ENCODE data around the gene CAPN7.

CAPN7 gene

DNA sequence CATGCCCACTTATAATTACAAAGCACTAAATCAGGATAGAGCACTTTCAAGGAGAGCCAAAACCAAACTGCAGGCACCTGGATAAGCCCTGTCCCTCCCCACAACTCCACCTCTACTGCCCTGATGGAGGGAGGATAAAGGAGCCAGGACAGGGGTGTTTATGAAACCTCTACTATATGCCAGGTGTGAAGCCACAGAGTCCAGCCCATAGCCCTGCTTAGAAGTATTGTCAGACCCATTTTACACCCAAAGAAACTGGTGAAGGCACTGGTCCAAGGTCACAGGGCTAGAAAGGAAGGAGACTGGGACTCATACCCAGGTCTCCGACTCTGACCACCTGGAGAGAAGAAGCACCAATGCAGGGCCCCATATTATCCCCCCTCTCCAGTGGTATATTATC is 77.7 kb downstream of the CAPN7 start:
- TF ChIP-seq, protein P1, sequence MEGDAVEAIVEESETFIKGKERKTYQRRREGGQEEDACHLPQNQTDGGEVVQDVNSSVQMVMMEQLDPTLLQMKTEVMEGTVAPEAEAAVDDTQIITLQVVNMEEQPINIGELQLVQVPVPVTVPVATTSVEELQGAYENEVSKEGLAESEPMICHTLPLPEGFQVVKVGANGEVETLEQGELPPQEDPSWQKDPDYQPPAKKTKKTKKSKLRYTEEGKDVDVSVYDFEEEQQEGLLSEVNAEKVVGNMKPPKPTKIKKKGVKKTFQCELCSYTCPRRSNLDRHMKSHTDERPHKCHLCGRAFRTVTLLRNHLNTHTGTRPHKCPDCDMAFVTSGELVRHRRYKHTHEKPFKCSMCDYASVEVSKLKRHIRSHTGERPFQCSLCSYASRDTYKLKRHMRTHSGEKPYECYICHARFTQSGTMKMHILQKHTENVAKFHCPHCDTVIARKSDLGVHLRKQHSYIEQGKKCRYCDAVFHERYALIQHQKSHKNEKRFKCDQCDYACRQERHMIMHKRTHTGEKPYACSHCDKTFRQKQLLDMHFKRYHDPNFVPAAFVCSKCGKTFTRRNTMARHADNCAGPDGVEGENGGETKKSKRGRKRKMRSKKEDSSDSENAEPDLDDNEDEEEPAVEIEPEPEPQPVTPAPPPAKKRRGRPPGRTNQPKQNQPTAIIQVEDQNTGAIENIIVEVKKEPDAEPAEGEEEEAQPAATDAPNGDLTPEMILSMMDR (IDR thresholded peaks at IDR 0.05; ENCODE audit: extremely low read depth, insufficient read depth, missing control alignments) = no peak
- DNase-seq (ENCODE audit: low spot score) = no peak
- in situ Hi-C loops (cut with MboI; ENCODE audit: low pct_unique_long_range_greater_than_20kb, low sequenced_read_pairs, unreplicated experiment) = no loop called here

DNA sequence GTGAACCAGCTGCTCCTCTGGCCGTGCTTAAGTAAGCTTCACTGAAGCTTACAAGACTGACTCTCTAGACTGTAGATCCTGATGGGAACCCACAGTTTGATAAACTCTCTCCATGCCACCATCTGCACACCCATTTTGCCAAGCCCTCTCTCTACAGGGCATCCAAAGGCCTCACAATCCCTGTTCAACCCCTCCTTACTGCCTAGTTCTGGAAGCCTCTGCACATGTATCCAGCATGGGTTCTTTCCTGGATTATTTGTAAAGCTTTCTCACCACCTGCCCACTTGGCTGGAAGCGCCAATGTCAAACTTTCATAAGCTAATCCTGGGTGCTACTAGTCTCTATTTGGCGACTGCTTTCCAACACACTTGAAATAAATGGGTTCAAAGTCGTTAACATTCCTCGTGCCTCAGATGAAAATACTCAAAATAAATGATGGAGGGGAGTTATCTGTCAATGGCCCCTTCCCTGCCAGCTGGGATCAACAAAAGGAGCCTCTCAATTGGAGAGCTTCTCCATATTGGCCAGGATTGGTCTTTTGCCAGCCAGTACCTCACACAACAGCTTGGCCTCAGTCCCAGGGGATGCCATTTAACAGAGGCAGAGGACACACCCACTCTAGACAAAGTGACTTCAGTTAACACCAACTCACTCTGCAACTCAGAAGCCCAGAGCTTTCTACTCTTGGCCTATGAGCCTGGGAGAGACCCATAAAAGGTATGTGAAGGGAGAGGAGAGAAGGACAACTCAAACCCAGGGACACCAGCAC is 78.3 kb downstream of the CAPN7 start:
- TF ChIP-seq, protein P1 (IDR thresholded peaks at IDR 0.05; ENCODE audit: extremely low read depth, insufficient read depth, missing control alignments) = no peak
- in situ Hi-C loops (cut with MboI; ENCODE audit: low pct_unique_long_range_greater_than_20kb, low sequenced_read_pairs, unreplicated experiment) = no loop called here
- DNase-seq (ENCODE audit: low spot score) = no peak

DNA sequence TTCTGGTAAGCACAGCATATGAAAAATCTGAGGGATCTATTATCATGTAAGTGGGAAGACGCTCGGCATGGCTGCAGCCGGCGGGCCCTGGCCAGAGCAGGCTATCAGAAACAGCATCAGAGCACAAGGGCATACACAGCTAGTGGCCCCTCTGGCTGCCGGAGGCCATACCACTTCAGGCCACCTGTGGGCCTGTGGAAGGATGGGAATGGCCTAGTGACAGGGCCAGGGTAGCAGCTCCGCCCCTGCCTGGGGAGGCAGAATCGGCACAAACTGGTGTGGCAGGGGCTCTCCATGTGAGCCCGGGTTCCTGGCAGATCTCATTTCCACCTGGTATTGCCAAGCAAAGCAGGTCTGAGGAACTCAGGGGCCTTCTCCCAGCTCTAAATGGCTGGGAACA is 80.0 kb downstream of the CAPN7 start:
- no peak for DNase-seq (ENCODE audit: low spot score)
- TF ChIP-seq, protein P1 (IDR thresholded peaks at IDR 0.05; ENCODE audit: extremely low read depth, insufficient read depth, missing control alignments) = no peak
- in situ Hi-C loops (cut with MboI; ENCODE audit: low pct_unique_long_range_greater_than_20kb, low sequenced_read_pairs, unreplicated experiment) = no loop called here

DNA sequence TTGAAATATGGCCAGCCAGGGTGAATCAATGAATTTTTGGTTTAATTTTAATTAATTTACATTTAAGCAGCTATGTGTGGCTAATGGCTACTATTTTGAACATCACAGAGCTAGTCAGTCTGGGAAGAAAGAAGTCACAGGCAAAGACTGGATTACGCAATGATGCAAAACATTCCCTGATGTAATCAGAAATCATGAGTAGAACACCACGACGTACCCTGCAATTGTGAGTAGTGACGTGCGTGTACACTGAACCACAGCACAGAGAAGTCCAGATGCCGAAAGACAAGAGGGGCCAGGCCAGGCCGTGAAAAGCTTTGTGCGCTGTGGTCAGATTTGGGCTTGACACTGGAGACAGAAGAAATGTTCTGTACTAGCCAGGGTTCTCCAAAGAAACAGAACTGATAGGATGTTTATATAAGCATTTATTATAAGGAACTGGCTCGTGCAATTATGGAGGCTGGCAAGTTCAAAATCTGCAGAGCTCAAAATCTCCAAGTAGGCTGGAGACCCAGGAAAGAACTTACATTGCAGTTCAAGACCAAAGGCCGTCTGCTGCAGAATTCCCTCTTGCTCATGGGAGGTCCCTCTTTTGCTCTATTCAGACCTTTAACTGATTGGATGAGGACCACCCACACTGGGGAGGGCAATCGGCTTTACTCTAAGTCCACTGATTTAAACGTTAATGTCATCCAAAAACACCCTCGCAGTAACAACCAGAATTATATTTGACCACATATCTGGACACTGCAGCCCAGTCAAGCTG is 81.7 kb downstream of the CAPN7 start:
- DNase-seq (ENCODE audit: low spot score) = no peak
- in situ Hi-C loops (cut with MboI; ENCODE audit: low pct_unique_long_range_greater_than_20kb, low sequenced_read_pairs, unreplicated experiment) = no loop called here
- TF ChIP-seq, protein P1 (IDR thresholded peaks at IDR 0.05; ENCODE audit: extremely low read depth, insufficient read depth, missing control alignments) = no peak

DNA sequence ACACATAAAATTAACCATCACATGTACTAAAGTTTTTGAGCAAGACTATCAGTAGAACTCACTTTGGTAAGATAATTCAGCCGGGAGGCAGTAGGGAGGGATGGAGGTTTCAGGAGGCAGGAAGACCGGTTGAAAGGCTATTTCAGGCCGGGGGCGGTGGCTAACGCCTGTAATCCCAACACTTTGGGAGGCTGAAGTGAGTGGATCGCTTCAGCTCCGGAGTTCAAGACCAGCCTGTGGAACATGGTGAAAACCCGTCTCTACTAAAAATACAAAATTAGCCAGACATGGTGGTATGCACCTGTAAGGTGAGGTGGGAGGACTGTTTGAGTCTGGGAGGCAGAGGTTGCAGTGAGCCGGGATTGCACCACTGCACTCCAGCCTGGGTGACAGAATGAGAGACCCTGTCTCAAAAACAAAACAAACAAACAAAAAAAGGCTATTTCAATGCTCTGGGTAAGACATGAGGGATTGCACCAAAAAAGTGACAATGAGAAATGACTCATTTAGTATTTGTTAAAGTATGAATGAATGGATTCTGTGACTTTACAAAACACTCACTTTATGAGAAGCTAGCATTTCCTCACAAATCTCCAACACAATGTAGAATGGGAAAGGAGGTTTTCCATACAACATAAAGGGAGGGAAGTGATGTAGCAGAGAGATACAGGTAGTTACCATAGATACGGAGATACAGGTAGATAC is 82.4 kb downstream of the CAPN7 start:
- no peak for DNase-seq (ENCODE audit: low spot score)
- TF ChIP-seq, protein P1 (IDR thresholded peaks at IDR 0.05; ENCODE audit: extremely low read depth, insufficient read depth, missing control alignments) = no peak
- in situ Hi-C loops (cut with MboI; ENCODE audit: low pct_unique_long_range_greater_than_20kb, low sequenced_read_pairs, unreplicated experiment) = no loop called here

DNA sequence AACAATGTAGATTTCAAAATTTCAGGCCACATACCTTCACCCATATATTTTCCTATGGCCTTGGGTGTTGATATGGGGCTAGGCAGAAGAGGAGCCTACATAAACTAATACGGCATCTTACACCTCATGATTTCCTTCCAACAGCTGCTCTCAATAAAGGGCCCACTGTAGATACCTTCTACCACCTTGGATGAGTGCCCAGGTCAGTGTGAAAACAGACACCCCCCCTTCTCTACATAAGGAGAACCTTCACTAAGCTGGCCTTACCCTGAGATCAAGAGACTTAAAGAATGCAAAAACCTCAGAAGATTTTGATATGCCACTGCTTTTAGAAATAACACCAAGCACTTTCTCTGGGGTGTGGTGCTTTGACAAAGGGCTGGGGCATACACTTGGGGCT is 83.6 kb downstream of the CAPN7 start:
- TF ChIP-seq, protein P1 (IDR thresholded peaks at IDR 0.05; ENCODE audit: extremely low read depth, insufficient read depth, missing control alignments) = no peak

More for the DNA sequence above, 83.6 kb downstream of the CAPN7 start:
- DNase-seq (ENCODE audit: low spot score) = no peak
- in situ Hi-C loops (cut with MboI; ENCODE audit: low pct_unique_long_range_greater_than_20kb, low sequenced_read_pairs, unreplicated experiment) = no loop called here

All from GM13977 (cell line).